Fibroblast of skin of left biceps (primary cell): ENCODE results near the gene MANBA.

ENCODE experiments used
- DNase-seq, 2 experiments: peaks; one replicate each; pipeline ENCODE4 v3.0.0-alpha.2; 2013; ENCODE audit warnings: low read depth in 2 of 2

The MANBA gene

DNA sequence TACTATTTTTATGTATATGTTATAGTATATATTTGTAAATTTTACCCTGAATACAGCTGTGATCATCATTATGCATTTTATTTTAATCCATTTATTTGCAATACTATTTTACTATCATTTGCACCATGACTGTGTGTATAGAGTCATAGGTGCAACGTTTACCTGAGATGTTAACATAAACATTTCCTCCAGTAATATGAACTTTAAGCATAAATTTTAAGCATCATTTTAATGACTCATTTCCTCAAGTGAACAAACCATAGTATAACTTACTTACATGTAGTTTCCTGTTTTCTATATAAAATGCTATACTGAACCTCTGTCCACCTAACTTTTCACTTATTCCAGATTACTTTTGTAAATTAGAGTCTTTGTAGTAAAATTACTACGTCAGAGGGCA lies 166.8 kb downstream of the MANBA start:
- DNase-seq: no peak

GRCh38 chr4:102593147-102593546 lies 167.6 kb downstream of the MANBA start:
- no peak for DNase-seq

- no peak for DNase-seq
Measured at GRCh38 chr4:102592256-102592655, 168.5 kb downstream of the MANBA start.

- no peak for DNase-seq
Measured at GRCh38 chr4:102589743-102590142, 171.0 kb downstream of the MANBA start.

- no peak for DNase-seq
Measured at GRCh38 chr4:102586644-102587021, 174.1 kb downstream of the MANBA start.

DNA sequence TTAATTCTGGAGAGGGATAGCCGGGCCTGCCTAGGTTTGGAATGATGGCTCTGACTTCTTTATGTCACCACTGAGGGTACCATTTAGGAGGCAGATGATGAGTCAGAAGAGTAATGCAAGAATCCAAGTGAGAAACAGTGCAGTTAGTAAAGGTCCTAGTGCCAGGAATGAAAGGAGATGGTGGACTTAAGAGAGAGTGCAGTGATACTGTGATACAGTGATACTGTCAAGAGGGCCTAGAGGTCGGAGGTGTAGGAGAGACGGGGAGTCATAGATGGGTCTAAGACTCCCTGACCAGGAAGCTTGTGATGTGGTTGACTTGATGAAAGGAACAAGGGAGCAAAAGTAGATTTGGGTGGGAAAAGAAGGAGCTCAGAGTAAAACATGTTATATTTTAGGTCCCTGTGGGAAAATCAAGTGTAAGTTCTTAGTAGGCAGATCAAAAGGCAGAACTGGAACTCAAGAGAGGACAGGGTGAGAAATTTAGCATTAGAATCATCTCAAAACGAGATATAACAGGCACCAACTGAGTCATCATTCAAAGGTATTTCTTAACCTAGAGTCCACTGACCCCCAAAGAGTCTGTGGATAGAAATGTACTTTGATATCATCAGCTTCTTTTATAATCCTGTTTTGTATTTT lies 174.6 kb downstream of the MANBA start:
- no peak for DNase-seq

- no peak for DNase-seq
Measured at GRCh38 chr4:102585329-102585728, 175.4 kb downstream of the MANBA start.

DNA sequence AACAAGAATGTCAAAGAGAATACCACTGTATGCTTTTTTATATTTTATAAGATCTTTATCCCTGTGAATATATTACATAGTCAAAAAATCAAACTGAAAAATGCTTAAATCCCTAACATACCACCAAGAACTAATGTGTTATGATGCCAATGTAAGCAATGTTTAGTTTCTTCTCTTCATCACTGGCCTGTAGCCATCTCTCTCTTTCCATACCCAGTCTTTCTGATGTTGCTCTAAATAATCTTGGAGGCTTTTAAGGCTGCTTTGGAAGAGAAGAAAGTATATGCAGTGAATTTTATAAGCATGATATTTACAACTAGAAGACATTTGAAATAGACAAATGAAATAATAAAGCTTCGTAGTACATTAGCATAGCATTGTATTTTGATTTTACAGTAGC lies 176.7 kb downstream of the MANBA start:
- DNase-seq: no peak
